Fibroblast of the aortic adventitia (primary cell): ENCODE data around the gene PDGFA. TPM values are rescaled to one million over a fixed set of nuclear protein-coding genes. Genes with fewer than 3 reads are reported as not detected.

ENCODE experiments used
- DNase-seq: peaks from one replicate; pipeline ENCODE4 v3.0.0-alpha.2; 2010; ENCODE audit warnings: low read depth
- H3K4me3 ChIP-seq: 2 replicates; pipeline ENCODE4 v1.5.1; 2011; ENCODE audit warnings: low read depth, mild to moderate bottlenecking, control low read depth, low read length, moderate library complexity
- total RNA-seq: library from RNA; depleted of rRNA; stranded (reverse); fragments of >200 nt; gene quantifications from 2 replicates; pipeline ENCODE4 v1.2.3, GENCODE V29; 2012; ENCODE audit warnings: low replicate concordance
- TF ChIP-seq, protein P1 (sequence below): IDR thresholded peaks from 2 replicates; pipeline ENCODE4 v1.5.1; 2011; ENCODE audit warnings: mild to moderate bottlenecking, low read length, control low read depth, inconsistent platforms; ENCODE audit not compliant: insufficient read depth

PDGFA gene
- total RNA-seq, 1 donor, result 4.1 TPM

DNA sequence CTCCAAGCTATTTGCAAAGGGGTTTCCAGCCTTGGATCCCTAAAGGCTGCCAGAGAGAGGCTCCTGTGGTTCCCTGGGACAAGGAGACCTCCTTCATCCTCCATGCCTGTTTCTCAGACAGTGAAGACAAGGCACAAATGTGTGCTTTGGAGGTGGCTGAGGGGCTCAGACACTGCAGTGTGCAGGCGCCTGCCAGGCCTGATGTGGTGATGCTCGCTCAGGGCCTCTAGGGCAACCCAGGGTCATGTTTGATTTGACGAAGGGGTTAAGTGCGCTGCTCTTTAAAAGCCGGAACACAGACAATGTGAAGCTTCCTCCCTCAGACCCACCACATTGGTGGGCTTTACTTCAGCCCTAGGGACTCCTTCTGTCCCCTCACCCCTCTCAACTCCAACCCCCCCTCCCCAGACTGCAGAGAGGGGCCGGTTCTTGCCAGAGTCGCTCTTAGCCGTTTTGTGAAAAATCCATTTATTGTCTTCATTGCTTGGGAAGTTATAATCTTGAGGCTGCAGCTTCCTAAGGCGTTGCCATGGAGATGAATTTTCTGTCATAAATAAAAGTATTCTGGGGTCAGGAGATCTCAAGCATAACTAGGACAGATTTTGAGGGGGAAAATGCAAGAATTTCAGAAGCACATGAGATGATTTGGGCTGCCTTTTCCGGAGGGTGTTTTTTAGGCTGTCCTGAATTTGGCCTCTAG is 35.8 kb downstream of the PDGFA start:
- TF ChIP-seq, protein P1, sequence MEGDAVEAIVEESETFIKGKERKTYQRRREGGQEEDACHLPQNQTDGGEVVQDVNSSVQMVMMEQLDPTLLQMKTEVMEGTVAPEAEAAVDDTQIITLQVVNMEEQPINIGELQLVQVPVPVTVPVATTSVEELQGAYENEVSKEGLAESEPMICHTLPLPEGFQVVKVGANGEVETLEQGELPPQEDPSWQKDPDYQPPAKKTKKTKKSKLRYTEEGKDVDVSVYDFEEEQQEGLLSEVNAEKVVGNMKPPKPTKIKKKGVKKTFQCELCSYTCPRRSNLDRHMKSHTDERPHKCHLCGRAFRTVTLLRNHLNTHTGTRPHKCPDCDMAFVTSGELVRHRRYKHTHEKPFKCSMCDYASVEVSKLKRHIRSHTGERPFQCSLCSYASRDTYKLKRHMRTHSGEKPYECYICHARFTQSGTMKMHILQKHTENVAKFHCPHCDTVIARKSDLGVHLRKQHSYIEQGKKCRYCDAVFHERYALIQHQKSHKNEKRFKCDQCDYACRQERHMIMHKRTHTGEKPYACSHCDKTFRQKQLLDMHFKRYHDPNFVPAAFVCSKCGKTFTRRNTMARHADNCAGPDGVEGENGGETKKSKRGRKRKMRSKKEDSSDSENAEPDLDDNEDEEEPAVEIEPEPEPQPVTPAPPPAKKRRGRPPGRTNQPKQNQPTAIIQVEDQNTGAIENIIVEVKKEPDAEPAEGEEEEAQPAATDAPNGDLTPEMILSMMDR, result no peak
- no peak overlapping the region for H3K4me3 ChIP-seq
- DNase-seq, result no peak

DNA sequence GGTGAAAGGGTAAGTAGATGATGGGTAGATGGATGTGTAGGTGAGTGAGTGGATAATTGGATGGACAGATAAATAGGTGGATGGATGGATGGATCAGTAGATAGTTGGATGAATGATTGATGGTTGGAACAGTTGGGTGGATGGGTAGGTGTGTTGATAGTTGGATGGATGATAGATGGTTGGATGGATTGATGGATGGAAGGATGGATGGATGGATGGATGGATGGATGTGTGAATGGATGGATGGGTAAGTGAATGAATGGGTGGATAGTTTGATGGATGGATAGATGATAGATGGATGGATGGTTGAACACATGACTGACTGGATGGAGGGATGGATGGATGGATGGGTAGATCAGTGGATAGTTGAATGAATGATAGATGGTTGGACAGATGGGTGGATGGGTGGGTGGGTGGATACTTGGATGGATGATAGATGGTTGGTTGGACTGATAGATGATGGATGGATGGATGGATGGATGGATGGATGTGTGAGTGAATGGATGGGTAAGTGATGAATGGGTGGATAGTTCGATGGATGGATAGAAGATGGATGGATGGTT is 37.0 kb downstream of the PDGFA start:
- TF ChIP-seq, protein P1, result no peak
- no peak for DNase-seq
- no peak overlapping the region for H3K4me3 ChIP-seq

DNA sequence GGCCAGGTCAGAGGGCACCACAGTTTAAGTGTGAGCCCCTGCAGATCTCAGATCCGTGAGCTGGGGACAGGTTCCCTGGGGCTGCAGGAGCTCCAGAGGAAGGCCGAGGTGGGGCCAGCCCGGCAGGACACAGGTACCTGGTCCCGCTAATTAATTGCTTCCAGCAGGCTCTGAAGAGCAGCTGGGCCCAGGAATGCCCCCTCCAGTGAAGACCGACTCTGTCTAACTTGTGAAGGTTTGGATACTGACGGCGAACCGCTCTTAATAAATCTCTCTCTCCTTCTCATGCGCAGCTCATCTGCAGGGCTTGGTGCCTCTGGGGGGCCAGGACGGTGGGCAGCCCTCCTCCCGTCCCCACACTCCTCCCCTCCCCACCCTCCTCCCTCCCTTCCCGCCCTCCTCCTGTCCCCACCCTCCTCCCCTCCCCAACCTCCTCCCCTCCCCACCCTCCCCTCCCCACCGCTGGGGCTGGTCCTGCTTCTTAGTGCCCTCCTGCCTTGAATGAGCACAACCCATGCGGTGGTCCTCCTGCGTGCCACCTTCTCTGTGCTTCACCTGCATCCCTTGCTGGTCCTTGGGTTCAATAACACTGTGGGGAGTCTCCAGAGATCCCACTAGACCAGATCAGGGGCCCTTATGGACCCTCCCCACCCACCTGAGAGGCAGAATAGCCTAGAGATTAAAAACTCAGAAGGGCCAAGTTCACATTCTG is 38.3 kb downstream of the PDGFA start:
- TF ChIP-seq, protein P1, result no peak
- no peak for DNase-seq

DNA sequence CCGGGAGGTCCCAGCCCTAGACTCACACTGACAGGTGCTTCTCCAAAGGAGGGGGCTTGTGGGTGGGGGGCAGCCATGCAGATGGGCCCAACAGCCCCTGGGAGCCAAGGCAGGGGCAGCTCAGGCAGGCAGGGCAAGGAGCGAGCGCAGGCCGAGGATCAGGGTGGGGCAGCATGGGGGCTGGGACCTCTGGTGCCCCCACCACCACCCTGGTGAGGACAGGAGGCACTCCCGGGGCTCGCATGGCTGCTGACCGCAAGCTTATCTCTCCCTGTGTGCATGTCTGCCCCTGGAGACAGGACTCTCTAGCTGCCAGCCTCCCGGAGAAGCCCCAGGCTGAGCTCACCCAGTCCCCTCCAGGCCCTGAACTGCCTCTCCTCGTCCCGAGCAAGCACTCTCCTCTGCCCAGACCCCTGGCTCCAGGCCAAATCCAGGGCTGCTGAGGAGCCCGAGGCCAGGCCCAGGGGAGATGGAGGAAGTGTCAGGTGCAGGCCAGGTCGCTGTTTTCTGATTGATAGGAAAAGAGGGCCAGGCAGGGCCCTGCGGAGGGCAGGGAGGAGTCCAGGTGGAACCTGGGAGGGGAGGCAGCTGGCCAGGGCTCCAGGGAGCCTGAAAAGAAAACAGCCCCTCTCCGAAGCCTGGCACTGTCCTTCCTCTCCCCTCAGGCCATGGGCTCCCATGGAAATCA is 39.0 kb downstream of the PDGFA start:
- no peak for DNase-seq
- no peak overlapping the region for H3K4me3 ChIP-seq
- TF ChIP-seq, protein P1, result no peak

More for the DNA sequence above, 38.3 kb downstream of the PDGFA start:
- no peak overlapping the region for H3K4me3 ChIP-seq

DNA sequence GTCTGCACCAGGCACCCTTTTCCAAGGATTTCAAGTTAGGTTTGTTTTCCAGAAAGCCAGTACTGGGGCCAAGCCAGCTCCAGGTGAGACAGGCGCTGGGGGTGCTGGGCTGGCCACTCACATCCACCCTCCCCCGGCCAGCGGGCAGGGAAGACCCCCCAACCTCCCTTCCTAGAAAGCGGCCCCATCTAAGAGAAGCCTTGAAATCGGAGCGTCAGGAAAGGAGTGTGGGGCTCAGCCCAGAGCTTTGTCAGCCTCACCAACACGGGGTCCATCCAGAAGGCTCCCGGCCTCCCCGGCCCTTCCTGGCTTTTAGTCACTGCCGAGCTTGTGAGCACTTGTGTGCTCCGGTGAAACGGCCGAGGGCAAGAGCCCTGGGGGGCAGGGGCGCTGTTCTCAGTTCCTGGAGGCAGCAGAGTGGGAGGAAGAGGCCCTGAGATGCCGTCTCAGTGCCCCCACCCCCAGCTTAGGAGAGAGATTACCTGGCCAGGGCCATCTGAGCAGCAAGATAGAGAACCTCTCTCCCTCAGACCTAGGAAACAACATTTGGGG is 39.6 kb downstream of the PDGFA start:
- H3K4me3 ChIP-seq, result no peak overlapping the region
- TF ChIP-seq, protein P1, result no peak
- no peak for DNase-seq

DNA sequence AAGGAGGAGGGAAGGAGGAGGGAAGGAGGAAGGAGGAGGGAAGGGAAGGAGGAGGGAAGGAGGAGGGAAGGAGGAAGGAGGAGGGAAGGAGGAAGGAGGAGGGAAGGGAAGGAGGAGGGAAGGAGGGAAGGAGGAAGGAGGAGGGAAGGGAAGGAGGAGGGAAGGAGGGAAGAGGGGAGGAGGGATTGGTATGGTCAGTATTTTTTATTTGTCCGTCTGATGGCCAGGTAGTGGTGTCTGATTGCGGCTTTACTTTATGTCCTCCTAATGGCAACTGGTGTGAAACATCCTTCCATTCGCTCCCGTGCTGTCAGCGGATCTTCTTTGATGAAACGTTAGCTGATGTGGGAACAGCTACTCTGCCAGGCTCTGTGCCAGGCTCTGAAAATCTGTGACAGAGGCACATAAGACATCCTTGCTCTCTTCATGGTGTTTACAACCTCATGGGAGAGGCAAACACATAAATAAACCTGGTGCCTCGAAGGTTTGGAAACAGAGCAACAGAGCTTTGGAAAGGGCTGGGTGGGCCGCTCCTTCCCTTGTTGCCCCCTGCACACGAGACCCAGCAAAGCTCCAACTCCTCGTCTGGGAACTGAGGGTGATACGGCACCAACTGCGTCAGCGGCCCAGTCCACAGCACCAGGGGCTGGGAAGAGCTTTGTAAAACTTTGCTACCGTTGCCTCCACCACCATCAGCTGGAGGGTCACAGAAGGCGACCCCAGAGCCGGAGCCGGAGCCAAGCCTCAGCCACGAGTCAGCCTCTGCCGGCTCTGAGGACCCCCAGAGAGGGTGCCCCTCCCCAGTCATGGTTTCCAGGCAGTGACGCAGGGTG is 40.3 kb downstream of the PDGFA start:
- no peak for DNase-seq
- TF ChIP-seq, protein P1, result no peak

More for the DNA sequence above, 40.3 kb downstream of the PDGFA start:
- H3K4me3 ChIP-seq, result no peak overlapping the region
